Activated gamma-delta T cell (primary cell): ENCODE results near the gene NEUROD2.
"Not testable (repeated sequence)": the region's sequence is repeated elsewhere in the genome, so short reads cannot be mapped to it uniquely, and the experiment has no call there.

Source experiments
- DNase-seq: peaks from one replicate; lab custom pipeline; 2025; lab: John Stamatoyannopoulos, UW

The NEUROD2 gene

GRCh38 chr17:39602533-39603303 is 5.0 kb downstream of the NEUROD2 start:
- DNase-seq = no peak

- DNase-seq = no peak
These were observed 5.8 kb downstream of the NEUROD2 start for GRCh38 chr17:39601758-39602532.

- no peak for DNase-seq
These were observed 6.6 kb downstream of the NEUROD2 start for GRCh38 chr17:39600997-39601597.

- DNase-seq = no peak
These were observed 7.3 kb downstream of the NEUROD2 start for GRCh38 chr17:39600288-39600996.

- DNase-seq = no peak
These were observed 8.0 kb downstream of the NEUROD2 start for GRCh38 chr17:39599665-39600231.

GRCh38 chr17:39599004-39599664 is 8.6 kb downstream of the NEUROD2 start:
- DNase-seq = no peak

GRCh38 chr17:39598630-39599003 is 9.1 kb downstream of the NEUROD2 start:
- no peak for DNase-seq

GRCh38 chr17:39598047-39598481 is 9.7 kb downstream of the NEUROD2 start:
- no peak for DNase-seq

GRCh38 chr17:39597372-39598046 is 10.2 kb downstream of the NEUROD2 start:
- no peak for DNase-seq

GRCh38 chr17:39596543-39597267 is 11.0 kb downstream of the NEUROD2 start:
- no peak for DNase-seq

- DNase-seq = no peak
These were observed 11.7 kb downstream of the NEUROD2 start for GRCh38 chr17:39595928-39596510.

GRCh38 chr17:39595294-39595693 is 12.4 kb downstream of the NEUROD2 start:
- DNase-seq = no peak

GRCh38 chr17:39593371-39593770 is 14.3 kb downstream of the NEUROD2 start:
- no peak for DNase-seq

- no peak for DNase-seq
These were observed 15.5 kb downstream of the NEUROD2 start for GRCh38 chr17:39591958-39592954.

GRCh38 chr17:39590180-39590579 is 17.5 kb downstream of the NEUROD2 start:
- DNase-seq = not testable (repeated sequence)

- DNase-seq = no peak
These were observed 25.1 kb downstream of the NEUROD2 start for GRCh38 chr17:39582658-39583057.

- DNase-seq = no peak
These were observed 26.0 kb downstream of the NEUROD2 start for GRCh38 chr17:39581759-39582085.

- no peak for DNase-seq
These were observed 26.5 kb downstream of the NEUROD2 start for GRCh38 chr17:39581071-39581758.
